Measurements from ENCODE around the gene SOX2.

- TF ChIP-seq CTCF (IDR thresholded peaks at IDR 0.05) (no peak), POLR2A (IDR thresholded peaks at IDR 0.05) (no peak)
Observed at GRCh38 chr3:181725830-181726229, 14.1 kb downstream of the SOX2 start.

All from thyroid gland (tissue), 4 donors.